Placental epithelial cell (primary cell): Measurements from ENCODE around the gene LMNB1. TPM values are rescaled to one million over a fixed set of nuclear protein-coding genes. Genes with fewer than 3 reads are reported as not detected.

Source experiments
- small RNA-seq: library from RNA; depleted of rRNA; stranded (forward); fragments of <200 nt; gene quantifications from one replicate; pipeline ENCODE3, GENCODE V24; 2012
- total RNA-seq: library from RNA; depleted of rRNA; stranded (reverse); fragments of >200 nt; gene quantifications from 2 replicates; pipeline ENCODE4 v1.2.3, GENCODE V29; 2012

The LMNB1 gene
- 18.1 and 21.4 TPM in 2 replicates for total RNA-seq

GRCh38 chr5:126776499-126777256 is at the start of gene LMNB1:
LMNB1 (plus strand) TSS chr5:126777136; CDS start chr5:126777509, 373 bp downstream.

Small RNA genes lying within 50 kb of the gene (small RNA-seq; reads per million reads assigned to genes)
- gene RNU6-752P: not detected

Other genes with a start within 250 kb of the LMNB1 start
- 29.5 and 49.5 TPM in 2 replicates for gene ALDH7A1, start 181.9 kb upstream of the LMNB1 start, total RNA-seq
- gene PHAX, start 176.2 kb upstream of the LMNB1 start, total RNA-seq: 35.1 and 39.7 TPM in 2 replicates